ENCODE measurements around the gene KCNE2. TPM values are rescaled to one million over a fixed set of nuclear protein-coding genes. Genes with fewer than 3 reads are reported as not detected.
"Not testable (repeated sequence)": the region's sequence is repeated elsewhere in the genome, so short reads cannot be mapped to it uniquely, and the experiment has no call there.

The KCNE2 gene
- total and polyA plus RNA-seq, 2 of the 8 experiments (the other 6 are each of a cell fraction or from before 2014, with no cell fraction given) = 0.09 to 0.37 TPM

- POLR2A ChIA-PET (ENCODE audit: partially characterized antibody); H3K27ac ChIP-seq (ENCODE audit: low read depth, low read length); H3K79me2 ChIP-seq (ENCODE audit: control insufficient read depth in 1 of 2, insufficient read depth in 2 of 2, low read length in 2 of 2); H3K36me3 ChIP-seq (ENCODE audit: control insufficient read depth in 2 of 4, insufficient read depth in 4 of 4, low read length in 3 of 4); H2BK20ac ChIP-seq (ENCODE audit: low read length); H3K14ac ChIP-seq (ENCODE audit: insufficient read length); H2BK120ac ChIP-seq (replicated peaks; ENCODE audit: low read depth, low read length); H2BK5ac ChIP-seq (ENCODE audit: low read depth, low read length); H3K79me1 ChIP-seq (ENCODE audit: low read depth, low read length); H3K18ac ChIP-seq (ENCODE audit: extremely low read depth, low read length); H3K4me1 ChIP-seq (replicated peaks in 1 of 4; ENCODE audit: control insufficient read depth in 3 of 4, insufficient read depth in 4 of 4, low read length in 3 of 4); H2BK12ac ChIP-seq (ENCODE audit: low read depth, low read length); H3K4ac ChIP-seq (replicated peaks; ENCODE audit: insufficient read length, low read depth, low read length); H3K23ac ChIP-seq (ENCODE audit: insufficient read length); H3K27me3 ChIP-seq (replicated peaks in 1 of 4; ENCODE audit: control insufficient read depth in 3 of 4, extremely low read depth in 1 of 4, insufficient read depth in 3 of 4, low read length in 3 of 4); H3K4me3 ChIP-seq (ENCODE audit: extremely low read depth in 1 of 4, insufficient read depth in 2 of 4, low read depth in 3 of 4, low read length in 4 of 4); H3K4me2 ChIP-seq (ENCODE audit: insufficient read depth in 1 of 2, low read depth in 2 of 2, low read length in 2 of 2); H4K91ac ChIP-seq (replicated peaks; ENCODE audit: insufficient read length, low read length); FAIRE-seq; H3K56ac ChIP-seq (replicated peaks; ENCODE audit: insufficient read length, low read depth, low read length); H4K8ac ChIP-seq (ENCODE audit: extremely low read depth, insufficient read depth, low read length); H3K9me3 ChIP-seq (ENCODE audit: insufficient read depth in 2 of 2, low read depth in 1 of 2, low read length in 1 of 2); CTCF ChIA-PET (ENCODE audit: partially characterized antibody); H3K9ac ChIP-seq (replicated peaks in 1 of 4; ENCODE audit: extremely low read depth in 1 of 4, low read depth in 3 of 4, low read length in 3 of 4); H2BK15ac ChIP-seq (ENCODE audit: low read length); H4K5ac ChIP-seq (ENCODE audit: insufficient read length, low read depth, low read length); H2AK5ac ChIP-seq (ENCODE audit: low read depth, low read length); H3K23me2 ChIP-seq (ENCODE audit: low read depth, low read length); H2AFZ ChIP-seq (ENCODE audit: low read length); DNase-seq (ENCODE audit: low read depth in 1 of 2, low spot score in 2 of 2); H4K20me1 ChIP-seq (replicated peaks in 1 of 2; ENCODE audit: control insufficient read depth in 1 of 2, insufficient read depth in 2 of 2, low read length in 2 of 2): not testable (repeated sequence)
- no CpG with 5 or more reads among the region's 8 CpGs for WGBS, 2 experiments (ENCODE audit: extremely low coverage in 1 of 2, insufficient coverage in 1 of 2, insufficient read length in 1 of 2, insufficient replicate concordance in 2 of 2, low coverage in 1 of 2, low lambda C conversion rate in 2 of 2, missing lambda C conversion rate in 1 of 2)
Measured at GRCh38 chr21:34374462-34374861, 10.7 kb downstream of the KCNE2 start.

- H4K5ac ChIP-seq (ENCODE audit: insufficient read length, low read depth, low read length); H3K9me3 ChIP-seq (ENCODE audit: insufficient read depth in 2 of 2, low read depth in 1 of 2, low read length in 1 of 2); FAIRE-seq: not testable (repeated sequence)
Measured at GRCh38 chr21:34374940-34375618, 11.3 kb downstream of the KCNE2 start, which contains the start of gene SMIM11. TSS of gene SMIM11 (plus strand) at chr21:34375507. CDS start at chr21:34379505, 3,998 bp downstream.

More at GRCh38 chr21:34374940-34375618, 11.3 kb downstream of the KCNE2 start, which contains the start of gene SMIM11:
- H4K91ac ChIP-seq (replicated peaks; ENCODE audit: insufficient read length, low read length); H4K8ac ChIP-seq (ENCODE audit: extremely low read depth, insufficient read depth, low read length); H4K20me1 ChIP-seq (replicated peaks in 1 of 2; ENCODE audit: control insufficient read depth in 1 of 2, insufficient read depth in 2 of 2, low read length in 2 of 2); H3K23ac ChIP-seq (ENCODE audit: insufficient read length); H3K79me1 ChIP-seq (ENCODE audit: low read depth, low read length); H3K4ac ChIP-seq (replicated peaks; ENCODE audit: insufficient read length, low read depth, low read length); H3K4me3 ChIP-seq (ENCODE audit: extremely low read depth in 1 of 4, insufficient read depth in 2 of 4, low read depth in 3 of 4, low read length in 4 of 4); H3K36me3 ChIP-seq (ENCODE audit: control insufficient read depth in 2 of 4, insufficient read depth in 4 of 4, low read length in 3 of 4); H2AFZ ChIP-seq (ENCODE audit: low read length); H3K4me1 ChIP-seq (replicated peaks in 1 of 4; ENCODE audit: control insufficient read depth in 3 of 4, insufficient read depth in 4 of 4, low read length in 3 of 4); CTCF ChIA-PET (ENCODE audit: partially characterized antibody); H2AK5ac ChIP-seq (ENCODE audit: low read depth, low read length); H2BK5ac ChIP-seq (ENCODE audit: low read depth, low read length); H2BK120ac ChIP-seq (replicated peaks; ENCODE audit: low read depth, low read length); DNase-seq (ENCODE audit: low read depth in 1 of 2, low spot score in 2 of 2); H3K23me2 ChIP-seq (ENCODE audit: low read depth, low read length); H2BK20ac ChIP-seq (ENCODE audit: low read length); H3K27ac ChIP-seq (ENCODE audit: low read depth, low read length); H2BK12ac ChIP-seq (ENCODE audit: low read depth, low read length); H3K14ac ChIP-seq (ENCODE audit: insufficient read length); H3K18ac ChIP-seq (ENCODE audit: extremely low read depth, low read length); H3K56ac ChIP-seq (replicated peaks; ENCODE audit: insufficient read length, low read depth, low read length); H3K9ac ChIP-seq (replicated peaks in 1 of 4; ENCODE audit: extremely low read depth in 1 of 4, low read depth in 3 of 4, low read length in 3 of 4); H3K4me2 ChIP-seq (ENCODE audit: insufficient read depth in 1 of 2, low read depth in 2 of 2, low read length in 2 of 2); H2BK15ac ChIP-seq (ENCODE audit: low read length); H3K79me2 ChIP-seq (ENCODE audit: control insufficient read depth in 1 of 2, insufficient read depth in 2 of 2, low read length in 2 of 2); H3K27me3 ChIP-seq (replicated peaks in 1 of 4; ENCODE audit: control insufficient read depth in 3 of 4, extremely low read depth in 1 of 4, insufficient read depth in 3 of 4, low read length in 3 of 4); POLR2A ChIA-PET (ENCODE audit: partially characterized antibody): not testable (repeated sequence)
- WGBS, 2 experiments (ENCODE audit: extremely low coverage in 1 of 2, insufficient coverage in 1 of 2, insufficient read length in 1 of 2, insufficient replicate concordance in 2 of 2, low coverage in 1 of 2, low lambda C conversion rate in 2 of 2, missing lambda C conversion rate in 1 of 2) = no CpG with 5 or more reads among the region's 49 CpGs

Data from H1 (cell line).